HG02678 (cell line): ENCODE measurements around the gene ATG7.
"Not testable (repeated sequence)": the region's sequence is repeated elsewhere in the genome, so short reads cannot be mapped to it uniquely, and the experiment has no call there.

Experiments
- ATAC-seq: cut with Tn5 transposase; IDR thresholded peaks from one replicate; pipeline ENCODE4 v1.9.1; 2021; ENCODE audit warnings: mild to moderate bottlenecking, moderate library complexity; ENCODE audit not compliant: unreplicated experiment

Gene ATG7

GRCh38 chr3:11384074-11384473 is 111.9 kb downstream of the ATG7 start:
- no peak for ATAC-seq

DNA sequence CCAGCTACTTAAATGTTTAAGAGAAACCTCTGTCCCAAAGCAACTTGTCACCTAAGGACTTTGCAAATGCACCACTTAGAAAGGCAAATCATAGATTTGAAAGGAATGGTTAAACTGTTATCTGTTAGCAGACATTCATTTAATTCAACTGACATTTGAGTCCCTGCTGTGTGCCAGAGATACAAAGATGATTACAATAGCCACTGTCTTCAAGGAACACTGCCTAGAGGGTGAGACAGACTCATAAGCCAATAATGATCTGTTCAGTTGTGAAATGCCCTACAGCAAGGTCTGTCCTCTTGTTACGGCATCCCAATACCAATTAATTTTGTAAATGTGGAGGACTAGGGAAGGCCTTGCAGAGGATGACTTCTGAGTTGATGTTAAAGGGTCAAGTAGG is 113.1 kb downstream of the ATG7 start:
- ATAC-seq: no peak

- no peak for ATAC-seq
Measured at GRCh38 chr3:11385891-11386290, 113.7 kb downstream of the ATG7 start.

GRCh38 chr3:11386465-11387113 is 114.4 kb downstream of the ATG7 start:
- ATAC-seq: no peak

GRCh38 chr3:11389386-11390268 is 117.4 kb downstream of the ATG7 start:
- no peak for ATAC-seq

DNA sequence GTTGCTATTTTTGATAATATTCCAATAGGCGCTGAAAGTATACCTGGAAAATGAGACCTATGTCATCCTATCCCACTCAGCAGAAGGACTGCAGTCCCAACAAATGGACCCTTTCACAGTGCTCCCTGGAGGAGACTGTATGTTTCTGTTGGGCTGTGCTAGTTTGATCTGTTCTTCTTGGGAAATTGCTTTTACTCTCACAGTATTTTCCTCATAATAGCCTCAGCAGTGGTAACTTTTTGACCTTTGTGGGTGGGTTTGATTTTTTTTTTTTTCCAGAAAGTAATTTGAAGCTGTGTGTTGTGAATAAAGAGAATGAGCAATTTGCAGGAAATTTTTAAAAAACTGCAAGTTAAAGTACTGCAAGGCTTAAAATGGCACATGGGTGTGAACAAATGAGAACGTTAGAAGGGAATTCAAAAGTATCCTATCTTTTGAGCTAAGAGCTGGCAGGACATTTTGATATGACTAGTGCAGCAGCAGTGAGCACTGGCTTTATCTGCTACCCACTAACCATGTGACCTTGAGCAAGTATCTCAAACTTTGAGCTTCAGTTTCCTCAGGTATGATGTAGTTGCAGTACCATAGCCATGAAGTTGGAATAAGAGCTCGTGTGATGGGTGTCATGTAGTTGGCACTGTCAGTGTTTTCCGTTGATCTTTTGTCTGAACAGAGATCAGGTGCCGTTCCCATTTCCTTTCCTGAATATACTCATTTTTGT is 118.4 kb downstream of the ATG7 start:
- no peak for ATAC-seq

DNA sequence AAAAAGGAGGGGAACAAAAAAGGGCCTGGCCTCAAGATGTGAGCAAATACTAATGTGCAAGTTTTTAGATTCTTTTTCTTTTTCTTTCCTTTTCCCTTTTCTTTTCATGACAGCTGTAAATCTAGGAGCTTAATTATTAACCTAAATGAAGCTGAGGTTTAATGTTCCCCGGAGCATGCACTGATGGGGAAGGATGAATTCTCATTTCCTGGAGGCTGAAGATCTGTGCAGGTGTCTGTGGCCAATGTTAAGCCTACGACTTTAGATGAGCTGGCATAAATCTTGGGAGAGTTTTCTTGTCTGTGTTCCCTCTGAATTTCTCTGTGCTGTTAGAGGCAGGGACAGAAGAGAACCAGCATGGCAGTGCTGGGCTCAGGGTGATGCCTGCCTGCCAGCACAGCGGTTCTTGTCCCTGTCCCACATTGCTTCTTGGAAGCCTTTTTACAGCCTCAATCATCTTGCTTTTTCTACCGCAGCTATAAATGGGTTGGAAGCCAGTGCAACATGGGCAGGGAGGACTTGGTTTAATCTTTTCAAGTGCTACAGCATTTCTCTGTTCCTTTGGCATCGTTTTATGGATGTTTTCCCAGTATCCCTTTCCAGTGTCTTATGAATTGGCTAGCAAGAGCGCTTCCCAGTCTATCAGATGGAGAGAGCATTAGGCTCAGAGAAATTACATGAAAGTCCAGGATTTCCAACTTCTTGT is 119.1 kb downstream of the ATG7 start:
- ATAC-seq: no peak

- ATAC-seq: no peak
Measured at GRCh38 chr3:11392014-11392859, 120.0 kb downstream of the ATG7 start.

GRCh38 chr3:11392860-11393114 is 120.6 kb downstream of the ATG7 start:
- ATAC-seq: no peak

DNA sequence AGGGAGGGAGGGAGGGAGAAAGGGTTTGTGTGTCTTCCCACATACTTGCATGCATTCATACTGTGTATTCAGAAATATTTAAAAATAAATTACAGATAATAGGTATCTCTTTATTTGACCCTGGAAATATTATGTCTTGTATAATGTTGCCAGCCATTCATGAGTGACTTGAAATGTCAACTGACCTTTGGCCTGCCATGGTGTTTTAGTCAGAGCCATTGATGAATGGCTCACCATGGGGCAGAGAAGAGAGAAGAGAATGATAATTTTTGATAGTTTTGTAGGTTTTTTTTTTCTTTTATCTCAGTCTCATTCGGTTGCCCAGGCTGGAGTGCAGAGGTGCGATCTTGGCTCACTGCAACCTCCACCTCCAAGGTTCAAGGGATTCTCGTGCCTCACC is 121.2 kb downstream of the ATG7 start:
- ATAC-seq: no peak

GRCh38 chr3:11394392-11394791 is 122.2 kb downstream of the ATG7 start:
- ATAC-seq: no peak

- ATAC-seq: no peak
Measured at GRCh38 chr3:11400213-11400612, 128.0 kb downstream of the ATG7 start.

GRCh38 chr3:11401434-11401833 is 129.2 kb downstream of the ATG7 start:
- no peak for ATAC-seq

DNA sequence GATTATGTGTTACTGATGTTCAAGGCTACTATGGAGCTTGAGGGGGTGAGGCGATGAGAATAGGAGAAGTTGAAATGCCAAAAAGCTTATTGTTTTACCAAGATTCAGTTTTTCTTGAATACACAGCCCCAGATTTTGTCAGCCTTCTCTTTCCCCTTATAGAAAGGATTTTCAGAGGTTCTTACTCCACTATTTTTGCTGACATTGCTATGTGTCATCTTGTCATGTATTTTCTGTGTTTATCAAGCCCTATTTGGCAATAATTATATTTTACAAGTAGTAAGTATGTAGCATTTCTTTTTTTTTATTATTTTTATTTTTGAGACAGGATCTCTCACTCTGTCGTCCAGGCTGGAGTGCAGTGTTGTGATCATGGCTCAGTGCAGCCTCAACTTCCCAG is 133.1 kb downstream of the ATG7 start:
- no peak for ATAC-seq

GRCh38 chr3:11407644-11408043 is 135.4 kb downstream of the ATG7 start:
- ATAC-seq: no peak

- not testable (repeated sequence) for ATAC-seq
Measured at GRCh38 chr3:11408324-11408859, 136.2 kb downstream of the ATG7 start.

DNA sequence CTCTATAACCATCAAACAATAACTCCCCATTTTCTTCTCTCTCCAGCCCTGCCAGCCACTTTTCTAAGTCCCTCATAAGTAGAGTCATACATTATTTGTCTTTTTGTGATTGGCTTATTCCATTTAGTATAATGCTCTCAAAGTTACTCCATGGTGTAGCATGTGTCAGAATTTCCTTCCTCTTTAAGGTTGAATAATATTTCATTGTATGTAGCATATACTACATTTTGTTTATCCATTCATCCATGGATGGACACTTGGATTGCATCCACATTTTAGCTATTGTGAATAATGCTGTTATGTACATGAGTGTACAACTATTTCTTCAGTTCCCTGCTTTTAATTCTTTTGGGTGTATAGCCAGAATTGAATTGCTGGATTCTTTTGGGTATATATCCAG is 138.4 kb downstream of the ATG7 start:
- ATAC-seq: no peak

GRCh38 chr3:11411956-11412355 is 139.8 kb downstream of the ATG7 start:
- ATAC-seq: no peak

DNA sequence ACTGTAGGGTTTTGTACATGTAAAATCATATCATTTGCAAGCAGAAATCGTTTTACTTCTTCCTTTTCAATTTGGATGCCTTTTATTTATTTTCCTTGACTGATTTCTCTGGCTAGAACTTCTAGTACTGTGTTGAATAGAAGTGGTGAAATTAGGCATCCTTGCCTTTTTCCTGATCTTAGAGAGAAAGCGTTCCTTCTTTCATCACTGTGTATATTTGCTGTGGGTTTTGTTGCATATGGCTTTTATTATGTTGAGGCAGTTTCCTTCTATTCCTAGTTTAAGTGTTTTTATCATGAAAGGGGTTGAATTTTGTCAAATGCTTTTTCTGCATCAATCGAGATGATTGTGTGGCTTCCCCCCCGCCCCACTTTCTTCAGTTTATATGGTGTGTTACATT is 140.9 kb downstream of the ATG7 start:
- no peak for ATAC-seq

DNA sequence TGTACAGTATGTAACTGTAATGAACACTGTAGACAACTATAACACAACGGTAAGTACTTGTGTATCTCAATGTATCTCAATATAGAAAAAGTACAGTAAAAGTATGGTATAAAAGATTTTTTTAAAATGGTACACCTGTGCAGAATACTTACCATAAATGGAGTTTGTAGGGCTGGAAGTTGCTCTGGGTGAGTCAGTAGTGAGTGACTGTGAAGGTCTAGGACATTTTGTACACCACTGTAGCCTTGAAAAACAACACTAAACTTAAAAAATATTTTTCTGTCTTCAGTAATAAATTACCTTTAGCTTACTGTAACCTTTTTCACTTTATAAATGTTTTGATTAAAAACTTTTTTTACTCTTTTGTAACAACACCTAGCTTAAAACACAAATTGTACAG is 142.9 kb downstream of the ATG7 start:
- no peak for ATAC-seq
